GM21786 (cell line): ENCODE measurements around the gene CD244.
A peak's percentile ranks its signal among the peaks of the same experiment; 100 is the strongest.

Experiments used
- ATAC-seq: cut with Tn5 transposase; IDR thresholded peaks from one replicate; pipeline ENCODE4 v1.9.1; 2021; ENCODE audit not compliant: unreplicated experiment

Gene CD244

DNA sequence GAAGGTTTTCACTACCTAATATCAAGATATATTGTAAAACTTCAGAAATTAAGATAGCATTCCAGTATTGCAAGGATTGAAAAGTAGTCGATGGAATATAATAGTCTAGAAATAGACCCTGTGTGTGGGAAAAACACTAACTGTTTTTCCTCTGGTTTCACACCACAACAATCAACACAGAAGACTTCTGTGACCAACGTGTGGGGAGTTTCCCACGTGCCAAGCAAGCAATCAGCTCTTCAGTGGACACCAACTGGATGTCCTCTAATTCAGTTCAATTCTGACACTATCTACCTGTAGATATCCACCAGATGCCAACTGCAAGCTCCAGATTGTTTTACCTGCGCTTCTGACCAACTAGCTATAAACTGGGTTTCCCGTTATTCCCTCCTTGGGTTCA, 12.1 kb downstream of the CD244 start:
- ATAC-seq, result no peak

GRCh38 chr1:160846281-160846680, 16.4 kb downstream of the CD244 start:
- ATAC-seq, result no peak

GRCh38 chr1:160844447-160845232, 18.0 kb downstream of the CD244 start:
- ATAC-seq, result no peak

- ATAC-seq, result no peak
Measured at GRCh38 chr1:160841079-160841478, 21.6 kb downstream of the CD244 start.

GRCh38 chr1:160839746-160840145, 22.9 kb downstream of the CD244 start:
- ATAC-seq, result no peak

DNA sequence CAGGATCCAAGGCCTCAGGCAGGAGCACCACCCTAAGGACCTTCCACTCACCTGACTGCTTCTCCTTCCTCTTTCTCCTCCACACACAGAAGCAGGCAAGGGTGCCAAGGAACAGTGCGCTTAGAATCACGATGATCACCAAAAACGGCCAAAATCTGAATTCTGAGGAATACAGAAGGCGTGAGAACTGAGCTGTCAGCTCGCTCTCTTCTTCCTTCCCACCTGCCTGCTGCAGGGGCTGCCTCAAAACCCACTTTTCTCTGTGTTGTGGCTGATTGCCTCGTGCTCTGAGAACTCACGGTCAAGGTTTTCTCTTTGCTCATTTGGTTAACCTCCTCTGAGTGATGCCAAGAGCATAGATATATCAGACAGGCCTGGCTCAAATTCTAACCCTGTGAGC, 23.8 kb downstream of the CD244 start:
- no peak for ATAC-seq

GRCh38 chr1:160837558-160838205, 25.0 kb downstream of the CD244 start:
- ATAC-seq, result peak; percentile 75

DNA sequence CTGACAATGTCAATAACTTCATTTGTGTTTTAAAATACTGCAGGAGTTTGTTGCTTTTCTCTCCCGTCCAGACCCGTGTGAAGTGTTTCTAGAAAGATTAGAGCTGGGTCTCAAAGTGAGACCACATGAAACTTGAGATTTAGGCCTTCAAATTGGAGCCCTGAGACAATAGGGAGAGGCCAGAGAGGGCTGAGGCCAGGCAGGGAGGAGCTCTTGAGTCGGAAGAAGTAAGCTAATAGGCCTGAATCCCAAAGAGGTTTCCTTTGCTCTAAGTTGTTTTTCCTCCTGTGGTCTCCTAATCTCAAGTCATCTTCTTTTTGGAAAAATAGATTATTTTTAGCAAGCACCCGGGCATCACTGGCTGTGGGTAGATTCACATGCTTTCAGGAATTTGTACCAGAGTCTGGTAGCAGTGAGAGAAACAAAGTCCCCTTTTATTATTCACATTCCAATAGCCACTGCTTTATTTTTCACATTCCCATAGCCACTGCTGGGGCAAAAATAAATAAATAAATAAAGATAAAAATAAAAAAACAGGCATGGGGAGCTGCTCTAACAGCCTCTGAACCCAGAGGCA, 25.6 kb downstream of the CD244 start:
- ATAC-seq, result no peak

- ATAC-seq, result no peak
Measured at GRCh38 chr1:160836561-160836960, 26.1 kb downstream of the CD244 start.

DNA sequence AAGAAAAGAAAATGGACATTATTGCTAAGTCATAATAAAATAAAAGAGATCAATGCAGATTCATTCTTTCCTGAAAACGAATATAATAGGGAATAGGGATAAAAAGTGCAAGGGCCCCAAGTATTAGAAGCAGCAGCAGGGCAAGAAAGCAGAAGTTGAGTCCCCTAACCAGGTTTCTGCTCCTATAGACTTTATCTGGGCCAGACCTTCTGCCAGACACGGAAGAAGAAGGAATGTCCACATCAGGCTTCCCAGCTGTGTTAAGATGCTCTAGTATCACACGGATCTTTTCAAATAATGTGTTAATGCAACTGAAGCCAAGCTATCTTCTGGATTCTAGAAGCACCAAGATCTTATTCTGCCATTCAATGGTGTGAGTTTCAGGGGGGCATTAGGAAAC, 26.9 kb downstream of the CD244 start:
- no peak for ATAC-seq

GRCh38 chr1:160834945-160835565, 27.6 kb downstream of the CD244 start:
- no peak for ATAC-seq

DNA sequence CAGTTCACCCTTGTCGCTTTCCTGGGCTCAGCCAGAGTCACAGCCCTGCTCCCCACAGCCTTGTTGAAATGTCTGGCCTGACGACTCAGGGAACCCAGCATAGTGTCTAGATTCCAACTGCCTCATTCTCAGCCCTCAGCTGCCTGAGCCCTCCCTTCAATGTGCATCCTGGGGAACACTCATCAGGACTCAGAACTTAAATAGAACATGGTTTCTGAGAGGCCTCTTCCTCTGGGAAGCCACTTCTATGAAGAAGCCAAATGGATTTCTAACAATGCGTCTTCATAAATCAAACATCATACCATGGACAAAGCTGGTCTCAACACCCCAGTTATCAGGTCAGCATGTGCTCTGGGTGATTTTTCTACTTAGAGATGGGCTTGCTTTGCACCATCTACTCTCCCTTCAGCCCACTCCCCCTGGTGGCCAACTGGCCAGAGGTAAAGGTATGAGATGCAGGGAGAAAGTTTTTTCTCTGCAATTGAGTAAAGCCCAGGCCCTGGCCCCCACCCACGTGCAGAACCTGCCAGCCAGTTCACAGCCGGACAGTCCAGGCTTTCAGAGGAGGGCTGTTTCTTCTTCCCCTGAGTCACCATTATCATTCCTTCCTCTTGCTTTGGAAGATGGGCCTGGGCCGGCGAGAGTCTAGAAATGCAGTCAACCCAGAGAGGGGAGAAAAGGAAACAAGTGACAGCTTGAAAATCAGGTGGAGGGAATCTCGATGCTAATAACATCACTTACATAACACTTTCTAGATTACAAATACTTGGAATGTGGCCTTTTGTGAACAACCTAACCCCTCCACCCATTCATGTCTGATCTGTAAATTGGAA, 32.1 kb downstream of the CD244 start:
- ATAC-seq, result no peak

- ATAC-seq, result no peak
Measured at GRCh38 chr1:160829766-160830165, 32.9 kb downstream of the CD244 start.

DNA sequence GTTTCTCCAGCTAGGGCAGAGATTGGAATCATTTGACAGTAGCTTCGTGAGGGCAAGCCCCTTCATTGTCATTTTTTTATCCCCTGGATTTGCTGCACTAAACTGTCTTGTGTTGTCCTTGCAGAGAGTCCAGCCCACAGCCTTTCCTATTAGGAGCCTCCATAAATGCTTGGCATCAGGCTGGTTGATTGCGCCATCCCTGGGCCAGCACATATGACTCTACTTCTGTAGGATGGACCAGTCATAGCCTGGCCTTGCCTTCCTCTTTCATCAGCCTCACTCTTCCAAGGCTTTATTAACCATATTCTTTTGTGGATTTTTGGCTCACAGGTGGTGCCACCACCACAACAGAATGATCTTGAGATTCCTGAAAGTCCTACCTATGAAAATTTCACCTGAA, 35.3 kb downstream of the CD244 start:
- no peak for ATAC-seq

DNA sequence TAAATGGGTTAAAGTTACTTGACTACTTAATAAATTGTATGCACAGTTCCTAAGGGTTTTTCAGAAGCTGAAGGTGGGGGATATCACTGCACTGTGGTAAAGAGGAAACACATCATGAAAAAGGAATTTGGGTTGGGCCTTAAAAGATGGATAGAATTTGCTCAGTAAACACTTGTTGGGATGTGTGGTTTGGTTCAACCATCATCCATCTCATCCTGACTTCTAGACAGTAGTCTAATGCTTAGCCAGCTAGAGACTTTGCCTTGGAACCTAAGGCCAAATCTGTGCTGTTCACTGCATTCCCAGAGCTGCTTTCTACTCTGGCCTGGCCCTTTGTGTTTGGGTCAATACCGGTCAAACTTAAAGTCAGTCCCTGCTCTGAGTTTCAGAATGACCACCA, 36.1 kb downstream of the CD244 start:
- no peak for ATAC-seq

- no peak for ATAC-seq
Measured at GRCh38 chr1:160823296-160823695, 39.4 kb downstream of the CD244 start.

- no peak for ATAC-seq
Measured at GRCh38 chr1:160821627-160822026, 41.1 kb downstream of the CD244 start.

- ATAC-seq, result no peak
Measured at GRCh38 chr1:160819186-160819585, 43.5 kb downstream of the CD244 start.

GRCh38 chr1:160818207-160818937, 44.3 kb downstream of the CD244 start:
- no peak for ATAC-seq

DNA sequence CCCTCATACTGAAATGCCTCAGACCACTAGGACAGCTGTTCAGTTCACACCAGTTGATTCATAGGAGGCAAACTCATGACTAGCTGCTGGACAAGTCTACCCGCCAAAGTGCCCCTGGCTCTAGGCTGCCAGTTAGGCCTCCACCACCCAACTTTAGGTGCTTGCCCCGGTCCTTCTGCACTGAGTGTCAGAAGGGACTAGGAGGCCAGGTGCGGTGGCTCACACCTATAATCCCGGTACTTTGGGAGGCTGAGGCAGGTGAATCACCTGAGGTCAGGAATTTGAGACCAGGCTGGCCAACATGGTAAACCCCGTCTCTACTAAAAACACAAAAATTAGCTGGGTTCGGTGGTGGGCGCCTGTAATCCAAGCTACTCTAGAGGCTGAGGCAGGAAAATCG, 47.8 kb downstream of the CD244 start:
- no peak for ATAC-seq
